Measurements from ENCODE around the gene FH. TPM values are rescaled to one million over a fixed set of nuclear protein-coding genes. Genes with fewer than 3 reads are reported as not detected.

The FH gene
- total RNA-seq, 1 experiment from 2014 or later = 108 TPM

- no TSS peak for BruUV-seq (replicated peaks)
- no peak for TF ChIP-seq CTCF (IDR thresholded peaks at IDR 0.05; ENCODE audit: insufficient read depth in 1 of 2, low read depth in 1 of 2, low read length in 1 of 2, severe bottlenecking in 1 of 2, unreplicated experiment in 1 of 2)
- H3K4me3 Mint-ChIP-seq (ENCODE audit: unreplicated experiment) = no peak overlapping the region
- no peaks in the 10 kb centered on the region for H3K4me1 ChIP-seq
- no peak for DNase-seq
- H3K36me3 Mint-ChIP-seq (ENCODE audit: insufficient read depth, unreplicated experiment) = no peaks in the 10 kb centered on the region
- no peak overlapping the region for H3K27ac Mint-ChIP-seq (ENCODE audit: unreplicated experiment)
- intact Hi-C loops (cut with micrococcal nuclease; ENCODE audit: unreplicated experiment) = no loop called here
- CTCF ChIA-PET = no interaction called here
- H3K27me3 ChIP-seq (replicated peaks; ENCODE audit: control insufficient read depth, insufficient read depth, low read length) = no peaks in the 10 kb centered on the region
- H3K4me3 ChIP-seq (ENCODE audit: low read depth, low read length) = no peak overlapping the region
- H3K27me3 Mint-ChIP-seq (ENCODE audit: insufficient read depth, unreplicated experiment) = peaks cover 4% of the 10 kb centered on the region
- no peaks in the 10 kb centered on the region for H3K4me1 Mint-ChIP-seq (ENCODE audit: low read depth, unreplicated experiment)
- H3K9me3 Mint-ChIP-seq (ENCODE audit: unreplicated experiment) = no peaks in the 10 kb centered on the region
- H3K9me3 ChIP-seq = no peaks in the 10 kb centered on the region
- no peaks in the 10 kb centered on the region for H3K36me3 ChIP-seq (ENCODE audit: control insufficient read depth, insufficient read depth, low read length)
- POLR2A ChIA-PET = no interaction called here
Measured at GRCh38 chr1:241553886-241554592, 34.5 kb upstream of the FH start.

- CTCF ChIA-PET = no interaction called here
- no peak for TF ChIP-seq CTCF (IDR thresholded peaks at IDR 0.05; ENCODE audit: insufficient read depth in 1 of 2, low read depth in 1 of 2, low read length in 1 of 2, severe bottlenecking in 1 of 2, unreplicated experiment in 1 of 2)
Measured at GRCh38 chr1:241551759-241552638, 32.4 kb upstream of the FH start.

GRCh38 chr1:241550318-241550717 lies 30.8 kb upstream of the FH start:
- no peak for DNase-seq
- ChIA-PET POLR2A (no interaction called here), CTCF (no interaction called here)
- BruUV-seq (replicated peaks) = no TSS peak
- H3K4me1 ChIP-seq = no peaks in the 10 kb centered on the region
- TF ChIP-seq CTCF (IDR thresholded peaks at IDR 0.05; ENCODE audit: insufficient read depth in 1 of 2, low read depth in 1 of 2, low read length in 1 of 2, severe bottlenecking in 1 of 2, unreplicated experiment in 1 of 2) = no peak
- H3K36me3 Mint-ChIP-seq (ENCODE audit: insufficient read depth, unreplicated experiment) = no peaks in the 10 kb centered on the region
- no peak overlapping the region for H3K4me3 ChIP-seq (ENCODE audit: low read depth, low read length)
- H3K4me3 Mint-ChIP-seq (ENCODE audit: unreplicated experiment) = no peak overlapping the region
- no peaks in the 10 kb centered on the region for H3K27me3 ChIP-seq (replicated peaks; ENCODE audit: control insufficient read depth, insufficient read depth, low read length)
- H3K9me3 Mint-ChIP-seq (ENCODE audit: unreplicated experiment) = no peaks in the 10 kb centered on the region
- no peaks in the 10 kb centered on the region for H3K36me3 ChIP-seq (ENCODE audit: control insufficient read depth, insufficient read depth, low read length)
- H3K27me3 Mint-ChIP-seq (ENCODE audit: insufficient read depth, unreplicated experiment) = peaks cover 17% of the 10 kb centered on the region
- intact Hi-C loops (cut with micrococcal nuclease; ENCODE audit: unreplicated experiment) = no loop called here
- no peaks in the 10 kb centered on the region for H3K9me3 ChIP-seq
- no peak overlapping the region for H3K27ac Mint-ChIP-seq (ENCODE audit: unreplicated experiment)
- no peaks in the 10 kb centered on the region for H3K4me1 Mint-ChIP-seq (ENCODE audit: low read depth, unreplicated experiment)

More at GRCh38 chr1:241551759-241552638, 32.4 kb upstream of the FH start:
- Mint-ChIP-seq H3K4me3 (ENCODE audit: unreplicated experiment) (no peak overlapping the region), H3K36me3 (ENCODE audit: insufficient read depth, unreplicated experiment) (no peaks in the 10 kb centered on the region), H3K4me1 (ENCODE audit: low read depth, unreplicated experiment) (no peaks in the 10 kb centered on the region), H3K9me3 (ENCODE audit: unreplicated experiment) (no peaks in the 10 kb centered on the region), H3K27ac (ENCODE audit: unreplicated experiment) (no peak overlapping the region), H3K27me3 (ENCODE audit: insufficient read depth, unreplicated experiment) (peaks cover 8% of the 10 kb centered on the region)
- intact Hi-C loops (cut with micrococcal nuclease; ENCODE audit: unreplicated experiment) = no loop called here
- H3K4me3 ChIP-seq (ENCODE audit: low read depth, low read length) = no peak overlapping the region
- no peaks in the 10 kb centered on the region for H3K4me1 ChIP-seq
- POLR2A ChIA-PET = no interaction called here
- no peaks in the 10 kb centered on the region for H3K36me3 ChIP-seq (ENCODE audit: control insufficient read depth, insufficient read depth, low read length)
- H3K27me3 ChIP-seq (replicated peaks; ENCODE audit: control insufficient read depth, insufficient read depth, low read length) = no peaks in the 10 kb centered on the region
- no peak for DNase-seq
- H3K9me3 ChIP-seq = no peaks in the 10 kb centered on the region
- no TSS peak for BruUV-seq (replicated peaks)

Measured in Caco-2 (cell line).